ENCODE data around the gene MSI2.

Gene MSI2

DNA sequence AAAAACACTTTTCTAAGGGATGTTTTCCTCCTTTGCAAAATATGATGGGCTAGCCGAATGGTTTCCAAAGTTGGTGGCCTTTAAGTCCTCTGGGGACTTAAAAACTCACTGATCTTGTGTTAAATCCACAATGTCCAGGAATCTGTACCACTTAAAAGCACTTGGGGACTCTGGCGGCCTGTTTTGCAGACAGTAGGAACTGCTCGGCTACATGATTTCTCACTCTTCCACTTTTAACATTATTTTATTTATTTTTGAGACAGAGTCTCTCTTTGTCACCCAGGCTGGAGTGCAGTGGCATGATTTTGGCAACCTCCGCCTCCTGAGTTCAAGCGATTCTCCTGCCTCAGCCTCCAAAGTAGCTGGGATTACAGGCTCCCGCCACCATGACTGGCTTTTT is 9.1 kb upstream of the MSI2 start:
- DNase-seq, result no peak

DNA sequence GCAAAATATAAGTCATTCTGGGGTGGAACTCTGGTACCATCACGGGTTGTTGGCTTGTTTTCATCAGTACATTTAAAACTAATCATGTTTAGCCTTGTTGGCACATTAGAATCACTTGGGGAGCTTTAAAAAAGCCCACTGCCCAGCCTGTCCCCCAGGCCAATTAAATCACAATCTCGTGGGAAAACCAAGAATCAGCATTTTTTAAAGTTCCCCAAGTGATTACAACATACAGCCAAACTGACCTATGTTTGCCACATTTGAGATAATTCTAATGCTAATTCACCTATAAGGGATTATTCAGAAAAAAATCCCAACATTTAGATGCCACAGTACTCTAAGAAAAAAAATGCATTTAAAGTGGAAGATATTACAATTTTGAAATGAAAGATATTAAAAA is 8.4 kb upstream of the MSI2 start:
- no peak for DNase-seq

DNA sequence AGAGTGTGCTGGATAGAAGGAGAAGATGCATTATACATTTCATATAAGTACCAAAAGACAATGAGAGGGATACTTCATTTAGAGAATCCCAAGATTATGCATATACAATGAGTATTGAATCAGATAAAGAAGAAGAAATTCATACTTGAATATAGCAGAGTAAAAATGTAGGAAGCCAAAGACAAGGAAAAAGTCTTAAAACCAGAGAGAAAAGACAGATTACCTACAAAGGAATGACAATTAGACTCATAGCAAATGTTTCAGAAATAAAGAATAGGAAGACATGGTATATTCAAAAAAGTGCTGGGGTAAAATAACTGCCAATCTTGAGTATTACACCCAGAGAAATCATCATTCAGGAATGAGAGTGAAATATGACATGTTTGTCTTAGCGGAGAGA is 6.8 kb upstream of the MSI2 start:
- no peak for DNase-seq

DNA sequence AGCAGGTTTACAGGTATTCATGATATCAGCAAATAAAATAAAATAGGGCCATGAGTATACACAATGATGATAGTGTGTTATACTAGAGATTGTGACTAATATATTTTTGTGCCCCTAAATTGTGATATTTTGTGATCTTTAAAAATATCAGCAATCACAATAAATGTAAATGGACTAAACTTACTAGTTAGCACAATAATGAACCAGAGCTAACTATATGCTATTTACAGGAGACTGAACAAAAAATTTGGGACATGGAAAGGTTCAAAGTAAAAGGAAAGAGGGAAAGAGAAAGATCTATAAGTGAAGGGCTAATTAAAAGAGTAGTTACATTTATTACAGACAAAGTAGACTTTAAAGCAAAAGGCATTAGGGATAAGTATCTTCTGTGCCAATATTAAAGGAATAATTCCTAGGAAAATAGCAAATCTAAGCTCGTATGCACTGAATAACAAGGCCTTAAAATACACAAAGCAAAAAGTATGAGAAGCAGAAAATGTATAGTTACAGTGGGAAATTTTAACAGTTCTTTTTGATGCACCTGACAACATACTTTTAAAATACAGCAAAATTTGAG is 5.0 kb upstream of the MSI2 start:
- no peak for DNase-seq

DNA sequence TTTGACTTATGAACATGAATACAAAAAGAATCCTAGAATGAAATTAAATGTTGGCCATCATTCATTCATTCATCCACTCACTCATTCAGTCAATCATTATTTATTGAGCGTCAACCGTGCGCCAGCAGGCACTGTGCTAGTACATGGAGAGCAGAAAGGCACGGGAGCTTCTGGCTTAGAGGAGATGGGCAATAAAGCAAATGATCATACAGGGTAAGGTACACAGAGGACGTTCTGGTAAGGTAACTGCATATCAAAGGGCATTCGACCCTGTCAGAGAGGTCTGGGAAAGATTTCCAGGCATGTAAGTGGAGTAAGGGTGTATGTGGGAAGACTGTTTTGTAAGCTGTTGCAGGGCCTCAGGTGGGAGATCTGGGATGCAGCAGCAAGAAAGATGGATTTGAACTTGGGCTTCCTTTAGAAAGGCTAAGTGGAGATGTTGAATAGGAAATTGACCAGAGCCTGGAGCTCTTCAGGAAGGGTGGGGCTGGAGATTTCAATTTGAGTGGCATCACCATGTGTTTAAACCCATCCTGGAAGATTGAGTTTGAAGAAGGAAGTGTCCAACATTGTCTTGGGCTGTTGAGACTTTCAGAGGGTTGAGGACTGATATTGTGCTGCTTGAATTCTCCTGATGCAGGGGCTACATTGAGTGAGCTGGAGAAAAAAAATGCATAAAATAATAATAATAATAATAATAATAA is 2.8 kb upstream of the MSI2 start:
- no peak for DNase-seq

DNA sequence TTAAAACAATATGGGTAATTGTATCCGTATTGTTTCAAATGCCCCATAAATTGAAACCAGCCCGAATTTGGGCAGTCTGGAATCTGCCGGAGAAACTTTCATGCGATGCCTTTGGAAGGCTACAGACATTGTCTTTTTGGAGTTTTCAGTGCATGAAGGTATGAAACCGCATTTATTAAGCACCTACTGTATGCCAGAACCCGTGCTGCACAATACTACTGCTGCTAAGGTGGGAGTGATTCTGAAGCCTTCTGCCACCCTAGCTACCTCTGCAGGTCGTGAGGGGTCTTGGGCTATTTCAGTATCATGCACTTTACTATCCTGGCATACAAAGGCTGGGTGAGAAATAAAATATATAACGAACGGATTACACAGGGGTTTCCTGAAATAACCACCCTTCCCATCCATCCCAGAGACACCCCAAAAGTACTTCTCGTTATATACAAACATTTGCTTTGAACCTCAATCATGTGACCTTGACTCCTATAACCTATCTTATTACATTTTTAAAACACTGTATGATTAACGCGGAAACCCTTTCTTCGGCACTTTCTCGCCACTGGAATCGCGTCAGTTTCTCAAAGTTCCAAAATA is 1.0 kb upstream of the MSI2 start:
- DNase-seq, result peak in 1 of 2 donors; percentile 13

DNA sequence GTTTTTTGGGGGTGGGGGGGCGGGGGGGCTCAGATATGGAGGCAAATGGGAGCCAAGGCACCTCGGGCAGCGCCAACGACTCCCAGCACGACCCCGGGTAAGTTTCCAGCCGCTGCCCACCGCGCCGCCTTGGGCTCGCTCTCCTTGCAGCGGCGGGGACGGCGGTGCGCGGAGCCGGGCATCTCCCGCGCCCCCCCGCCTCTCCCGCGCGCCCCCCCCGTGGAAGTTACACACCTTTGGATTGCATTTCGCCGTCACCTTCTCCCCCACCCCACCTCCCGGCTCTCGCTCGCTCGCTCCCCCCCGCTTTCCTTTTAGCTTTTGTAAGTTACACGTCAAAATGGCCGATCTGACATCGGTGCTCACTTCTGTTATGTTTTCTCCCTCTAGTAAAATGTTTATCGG is 387 bp downstream of the MSI2 start:
- peak; percentile 30 to 50 for DNase-seq

DNA sequence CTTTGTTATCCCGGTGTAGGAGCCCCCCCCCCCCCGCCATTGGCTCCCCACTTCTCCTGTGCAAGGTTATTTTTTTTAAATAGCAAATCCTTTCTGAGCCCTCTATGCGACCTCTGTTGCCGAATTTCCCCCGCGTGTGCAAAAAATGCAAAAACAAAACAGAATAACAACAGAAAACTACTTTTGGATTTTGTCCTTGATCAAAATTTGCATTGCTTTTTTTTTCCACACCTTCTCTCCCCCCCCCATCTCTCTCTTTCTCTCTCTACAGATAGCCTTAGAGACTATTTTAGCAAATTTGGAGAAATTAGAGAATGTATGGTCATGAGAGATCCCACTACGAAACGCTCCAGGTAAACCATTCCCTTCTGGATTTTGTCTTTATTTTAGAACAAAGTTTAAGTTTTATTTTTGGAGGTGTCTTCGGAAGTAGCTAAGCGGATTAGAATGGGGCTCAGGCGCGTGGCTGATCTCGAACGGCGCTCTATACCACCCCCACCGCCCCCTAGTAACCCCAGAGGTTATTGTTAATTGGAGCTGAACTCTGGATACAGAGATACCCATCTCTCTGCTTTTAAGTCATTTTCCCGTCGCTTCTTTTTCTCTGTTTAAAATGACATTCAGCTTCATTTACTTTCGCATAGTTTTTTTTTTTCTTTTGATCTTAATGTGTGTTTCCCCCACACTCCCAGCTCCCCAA is 1.0 kb downstream of the MSI2 start:
- DNase-seq, result peak in 1 of 2 donors; percentile 33

DNA sequence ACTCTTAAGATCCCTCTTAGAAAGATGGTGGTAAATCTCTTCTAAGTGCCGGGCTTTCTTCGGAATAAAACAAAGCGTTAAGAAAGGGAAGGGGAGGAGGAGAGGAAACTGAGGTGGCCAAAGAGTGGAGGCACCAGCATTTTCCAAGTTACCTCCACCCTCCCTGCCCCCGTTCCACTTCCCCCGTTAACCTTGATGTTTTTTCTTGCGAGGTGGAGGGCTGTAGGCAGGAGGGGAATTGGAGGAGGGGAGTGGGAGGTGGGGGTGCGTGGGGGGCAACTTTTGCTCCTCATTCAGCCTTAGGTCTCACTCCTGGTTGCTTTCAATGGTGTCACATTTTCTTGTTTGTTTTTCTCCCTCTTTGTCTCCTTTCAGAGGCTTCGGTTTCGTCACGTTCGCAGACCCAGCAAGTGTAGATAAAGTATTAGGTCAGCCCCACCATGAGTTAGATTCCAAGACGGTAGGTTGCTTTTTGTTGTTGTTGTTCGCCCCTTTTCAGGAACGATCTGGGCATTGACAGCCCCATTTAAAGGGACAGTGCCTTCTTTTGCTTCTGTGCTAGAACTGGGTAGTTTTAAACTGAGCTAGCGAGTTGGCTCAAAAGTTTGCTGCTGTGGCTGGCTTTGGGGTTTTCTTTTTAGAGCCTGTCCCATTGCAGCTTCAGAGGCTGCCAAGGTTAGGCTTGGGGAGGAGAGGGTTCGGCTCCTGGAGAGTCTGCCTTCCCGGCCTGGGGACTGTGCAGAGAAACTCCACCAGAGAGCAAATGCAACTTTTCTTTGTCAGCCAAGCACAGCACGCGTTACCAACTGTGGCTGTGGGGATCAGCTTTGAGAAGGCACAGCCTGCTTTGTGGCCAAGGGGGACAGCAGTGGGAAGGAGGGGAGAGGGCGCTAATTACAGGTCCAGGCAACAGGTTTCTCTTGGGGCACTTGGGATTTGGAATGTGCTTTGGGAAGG is 1.9 kb downstream of the MSI2 start:
- DNase-seq, result peak in 1 of 2 donors; percentile 25

DNA sequence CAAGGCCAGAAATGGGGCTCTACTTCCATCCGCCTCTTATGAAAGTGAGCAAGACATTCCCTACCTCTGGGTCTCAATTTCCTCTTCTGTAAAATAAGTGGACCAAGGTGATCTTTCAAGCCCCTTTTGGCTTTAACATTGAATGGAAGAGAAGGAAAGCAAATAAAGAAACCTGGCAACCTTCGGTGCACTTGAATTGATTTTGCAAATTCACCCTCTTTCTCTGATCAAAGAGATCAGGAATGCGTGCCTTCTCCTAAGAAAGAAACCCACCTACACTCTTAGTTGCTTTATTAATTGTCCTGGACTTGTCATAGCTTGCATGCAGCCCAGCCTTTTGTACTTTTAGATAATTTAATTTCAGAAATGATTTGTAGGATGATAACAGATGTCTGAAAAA is 3.0 kb downstream of the MSI2 start:
- no peak for DNase-seq

DNA sequence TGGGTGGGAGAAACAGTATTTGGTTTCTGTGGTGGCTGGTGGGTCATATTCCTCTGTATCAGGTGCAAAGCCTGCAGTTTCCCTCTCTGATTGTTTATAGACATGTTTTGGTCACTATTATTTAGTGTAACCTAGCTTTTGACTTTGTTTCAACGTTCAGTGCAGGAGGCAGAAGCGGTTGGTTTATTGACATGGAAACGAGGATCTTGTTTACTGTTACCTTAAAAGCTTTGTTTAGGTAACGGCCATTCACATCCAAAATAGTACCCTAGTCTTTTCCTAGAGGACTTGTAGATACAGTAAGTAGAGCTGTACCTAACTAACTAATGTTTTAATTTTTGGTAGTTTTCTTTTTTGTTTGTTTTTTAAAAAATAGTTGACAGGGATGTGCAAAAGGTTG is 3.5 kb downstream of the MSI2 start:
- no peak for DNase-seq

DNA sequence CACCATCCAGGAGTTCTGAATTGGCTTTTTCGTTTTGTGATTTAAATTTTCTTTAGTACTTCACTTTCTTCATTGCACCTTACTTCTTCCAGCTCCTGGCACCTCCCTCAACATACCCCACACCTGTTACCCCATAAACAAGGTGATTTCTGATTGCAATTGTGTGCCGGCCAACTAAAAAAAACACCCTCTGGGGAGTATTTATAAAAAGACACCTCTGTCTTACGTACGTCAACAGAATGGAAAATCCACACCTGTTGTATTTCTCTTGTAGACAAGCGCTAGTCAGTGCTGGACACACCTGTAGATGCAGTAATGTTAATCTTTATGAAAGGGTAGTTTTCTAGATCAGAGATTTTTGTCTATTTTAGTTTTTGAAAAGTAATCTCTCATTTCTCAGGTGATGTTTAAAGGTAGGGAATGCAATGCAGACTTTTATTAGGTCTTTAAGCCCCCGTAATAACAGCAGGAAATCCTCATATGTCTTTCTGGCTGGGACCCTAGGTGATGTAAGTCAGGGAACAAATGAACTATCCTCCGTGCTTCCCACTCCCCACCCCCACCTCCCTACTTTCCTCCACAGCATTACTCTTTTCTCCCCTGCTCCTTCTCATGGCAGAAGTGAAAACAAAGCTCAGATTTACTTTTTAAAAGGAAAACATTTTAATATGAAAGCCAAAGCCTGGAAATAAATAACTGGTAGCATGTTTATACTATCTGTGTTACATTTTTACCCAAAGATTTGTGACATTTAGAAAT is 4.2 kb downstream of the MSI2 start:
- DNase-seq, result no peak

DNA sequence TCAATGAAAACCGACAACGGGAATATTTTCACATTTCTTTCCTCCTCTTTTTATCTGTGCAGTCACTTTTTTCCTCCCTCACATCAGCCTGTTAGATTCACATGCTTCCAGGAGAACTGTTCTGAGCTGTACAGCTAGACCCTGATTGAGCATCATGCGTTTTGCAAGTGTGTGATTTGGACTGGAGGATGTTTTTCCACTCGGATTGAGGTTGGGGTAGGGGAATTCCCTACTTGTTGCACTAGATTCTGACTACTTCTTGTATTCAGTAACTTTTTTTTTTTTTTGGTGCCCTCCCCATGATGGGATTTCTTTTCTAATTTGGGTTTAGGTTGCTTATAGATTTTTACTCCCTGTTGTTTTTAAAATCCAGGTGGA is 4.8 kb downstream of the MSI2 start:
- DNase-seq, result no peak

DNA sequence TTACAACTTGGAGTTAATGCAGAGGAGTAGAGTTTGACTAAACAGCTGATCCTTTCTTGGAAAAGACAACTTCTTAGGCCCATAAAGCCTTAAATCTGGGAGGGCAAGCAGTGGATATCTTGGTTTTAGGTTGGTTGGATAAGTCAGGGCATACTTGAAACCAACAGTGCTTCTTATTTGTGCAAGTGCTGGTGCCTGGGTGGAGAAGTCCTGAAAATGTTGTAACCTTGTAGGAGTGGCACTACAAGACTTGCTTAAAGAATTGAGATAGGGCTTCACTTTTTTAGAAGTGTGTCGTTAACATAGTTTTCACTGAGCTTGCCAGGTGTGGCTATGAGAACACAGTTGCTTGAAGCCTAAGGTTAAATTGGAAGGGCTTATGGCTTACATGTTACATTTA is 6.2 kb downstream of the MSI2 start:
- no peak for DNase-seq

DNA sequence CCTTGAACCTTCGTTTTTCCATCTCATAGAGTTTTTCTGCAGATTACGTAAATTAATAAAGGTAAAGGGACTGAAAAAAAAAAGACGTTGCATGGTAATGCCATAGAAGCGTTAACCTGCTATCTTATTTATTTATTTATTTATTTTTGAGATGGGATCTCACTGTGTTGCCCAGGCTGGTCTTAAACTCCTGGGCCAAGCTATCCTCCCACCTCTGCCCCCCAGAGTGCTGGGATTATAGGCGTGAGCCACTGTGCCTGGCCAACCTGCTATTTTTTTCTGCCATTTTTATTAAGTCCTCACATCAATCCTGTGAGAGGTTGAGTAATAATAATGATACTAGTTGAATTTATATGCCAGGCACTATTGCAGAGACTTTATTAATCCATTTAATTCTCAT is 7.9 kb downstream of the MSI2 start:
- no peak for DNase-seq

DNA sequence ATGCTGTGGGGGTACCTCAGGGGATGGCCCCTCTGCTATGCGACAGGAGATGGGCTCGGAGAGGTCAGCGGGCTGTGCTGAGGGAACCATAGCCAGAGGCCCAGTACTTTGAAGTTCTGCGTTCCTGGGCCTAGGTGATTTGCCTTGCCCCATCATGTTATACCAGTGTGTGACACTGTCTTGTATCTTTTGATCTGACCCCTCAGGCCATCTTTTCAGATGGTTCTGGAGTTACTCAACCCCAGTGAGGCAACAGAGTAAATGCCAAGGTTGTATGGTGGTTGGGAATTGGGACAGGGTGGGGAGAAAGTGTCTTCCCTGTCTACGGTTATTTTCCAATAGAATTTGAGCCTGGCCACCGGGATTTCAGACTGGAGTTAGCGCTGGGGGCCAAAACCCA is 8.5 kb downstream of the MSI2 start:
- no peak for DNase-seq

DNA sequence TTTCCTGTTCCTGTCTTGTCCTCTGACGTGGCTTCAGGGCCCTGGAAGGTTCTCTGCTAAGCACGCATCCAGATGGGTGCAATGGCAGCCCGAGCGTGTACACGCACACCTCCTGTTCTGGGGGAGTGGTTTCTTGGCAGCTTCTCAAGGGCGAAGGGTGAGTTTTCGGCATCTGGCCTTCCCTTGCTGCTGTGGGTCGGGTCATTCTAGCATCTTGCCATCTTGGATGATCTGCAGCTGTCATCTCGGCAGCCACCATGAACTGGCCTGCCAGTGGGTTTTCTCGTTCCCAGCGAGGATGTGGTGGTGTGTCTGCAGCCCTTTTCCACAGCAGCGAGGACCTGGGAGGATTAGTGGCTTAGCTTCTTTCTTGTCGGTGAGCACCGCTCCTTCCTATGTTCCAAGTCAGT is 10.6 kb downstream of the MSI2 start:
- DNase-seq, result no peak

DNA sequence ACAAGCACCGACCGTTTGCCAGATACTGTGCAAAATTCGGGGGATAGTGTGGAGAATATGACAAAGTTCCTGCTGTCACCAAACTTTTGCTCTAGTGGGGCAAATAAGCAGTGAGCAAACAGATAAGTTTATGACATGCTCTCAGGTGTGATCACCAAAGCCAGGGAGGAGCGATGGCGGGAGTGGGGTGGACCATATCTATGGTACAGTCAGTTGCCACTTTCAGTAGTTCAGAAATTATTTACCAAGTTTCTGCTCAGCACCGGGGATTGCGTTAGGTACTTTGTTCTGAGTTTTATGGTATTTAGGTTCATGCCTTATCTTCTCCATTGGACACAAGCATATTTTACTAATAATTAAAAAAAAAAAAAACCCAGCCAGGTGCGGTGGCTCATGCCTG is 11.9 kb downstream of the MSI2 start:
- DNase-seq, result no peak

DNA sequence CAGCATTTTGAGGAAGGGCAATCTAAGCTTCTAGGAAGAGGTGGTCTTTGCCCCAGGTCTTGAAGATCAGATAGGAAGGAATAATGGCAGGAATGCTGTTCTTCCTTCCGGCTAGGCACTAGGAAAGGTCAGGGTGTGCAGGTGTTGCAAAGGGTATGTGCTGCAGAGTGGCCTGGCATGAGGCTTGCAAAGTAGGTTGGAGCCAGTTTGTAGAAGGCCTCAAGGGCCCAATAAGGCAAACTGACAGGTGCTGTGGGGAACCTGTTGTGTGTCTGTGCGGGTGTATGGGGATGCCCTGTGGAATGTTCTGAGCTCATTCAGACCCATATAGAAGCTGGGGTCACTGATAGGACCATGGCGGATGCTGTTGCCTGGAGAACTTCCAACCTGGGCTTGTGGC is 12.7 kb downstream of the MSI2 start:
- no peak for DNase-seq

DNA sequence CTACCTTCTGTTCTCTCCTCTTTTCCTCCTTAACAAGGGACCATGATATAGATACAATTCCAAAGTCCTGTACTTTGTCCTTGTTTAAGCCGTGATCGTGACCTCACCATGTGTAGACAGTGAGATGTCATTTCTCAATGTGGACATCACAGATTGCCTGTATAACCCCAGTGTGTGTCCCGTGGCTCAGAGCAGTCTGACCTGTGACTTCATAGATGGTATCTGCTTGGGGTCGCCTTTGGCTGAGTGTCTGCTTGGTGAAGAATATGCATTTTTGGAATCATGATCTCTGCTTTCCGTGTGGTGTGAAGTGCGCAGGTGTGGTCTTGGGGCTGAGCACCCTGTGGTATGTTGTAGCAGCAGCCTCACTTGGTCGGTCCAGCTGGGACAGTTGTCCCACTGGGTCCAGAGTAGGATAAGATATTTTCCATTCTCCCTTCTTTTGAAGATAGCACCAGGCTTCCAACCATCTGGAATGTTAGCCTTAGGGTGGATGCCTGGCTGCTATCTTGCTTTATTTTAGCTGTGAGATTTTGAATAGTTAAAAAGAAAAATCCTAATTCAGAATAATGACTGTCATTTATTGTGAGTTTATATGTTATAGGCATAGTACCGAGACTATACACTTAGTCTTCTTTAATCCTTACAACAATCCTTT is 13.4 kb downstream of the MSI2 start:
- DNase-seq, result no peak

DNA sequence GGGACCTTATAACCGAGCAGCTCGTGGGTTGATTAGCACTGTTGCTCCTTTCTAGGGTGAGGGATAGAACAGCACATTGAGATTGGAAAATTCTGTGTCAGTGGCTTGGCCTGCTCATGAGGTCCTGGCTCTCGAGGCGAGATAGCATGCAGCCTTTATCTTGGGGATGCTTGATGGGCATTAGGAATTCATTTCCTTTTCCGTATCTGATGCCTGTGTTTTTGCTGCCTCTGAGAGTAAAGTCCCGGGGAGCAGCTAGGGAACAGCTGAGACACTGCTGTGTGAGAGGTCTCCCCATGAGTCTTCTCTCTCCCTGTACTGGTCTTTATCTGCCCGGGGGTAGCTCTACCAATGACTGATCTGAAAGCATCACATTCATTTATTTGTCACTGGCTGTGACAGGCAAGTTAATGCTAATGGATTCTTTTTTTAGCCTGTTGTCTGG is 14.5 kb downstream of the MSI2 start:
- no peak for DNase-seq

DNA sequence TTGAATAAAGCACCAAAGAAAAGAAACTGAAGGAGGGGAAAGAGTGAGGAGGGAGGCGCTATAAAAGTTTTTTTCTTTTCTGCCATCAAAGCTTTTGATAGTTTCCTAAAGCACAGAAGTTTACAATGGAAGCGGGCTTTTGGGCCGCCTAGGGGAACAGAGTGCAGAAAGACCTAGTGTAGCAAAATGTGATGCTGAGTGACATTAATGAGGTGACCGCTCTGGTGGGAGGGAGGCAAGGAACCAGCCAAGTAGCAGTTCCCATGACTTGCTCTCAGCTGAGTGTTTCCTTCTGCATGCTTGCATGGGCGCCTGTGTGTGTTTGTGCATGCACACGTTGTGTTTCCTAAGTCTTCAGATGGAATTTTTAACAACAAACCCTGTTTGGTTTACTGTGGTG is 15.5 kb downstream of the MSI2 start:
- no peak for DNase-seq

Data from CD4-positive, alpha-beta T cell treated with Interleukin-4 for 1 hour (primary cell).